SK-N-MC (cell line): ENCODE data around the gene CCNF.

ENCODE experiments used
- EZH2 ChIP-seq: fragments of 200-600 bp; sonication (generic); IDR thresholded peaks from one replicate; pipeline ENCODE4 v1.6.1; 2017; ENCODE audit warnings: antibody characterized with exemption
- FOXP2 ChIP-seq: optimal IDR thresholded peaks from 2 replicates; pipeline ENCODE3; 2011; ENCODE audit warnings: mild to moderate bottlenecking, moderate library complexity; ENCODE audit not compliant: insufficient read depth; ENCODE audit errors: extremely low read length, control extremely low read depth
- POLR2AphosphoS5 ChIP-seq: IDR thresholded peaks from 2 replicates; pipeline ENCODE4 v1.6.1; 2012; ENCODE audit warnings: mild to moderate bottlenecking, low read depth, low read length, borderline replicate concordance

GRCh38 chr16:2480948-2481347 is 51.7 kb downstream of the CCNF start:
- no peak for TF ChIP-seq EZH2
- TF ChIP-seq POLR2AphosphoS5 = no peak
- no peak for TF ChIP-seq FOXP2
